ENCODE data around the gene COL15A1.

Gene COL15A1

DNA sequence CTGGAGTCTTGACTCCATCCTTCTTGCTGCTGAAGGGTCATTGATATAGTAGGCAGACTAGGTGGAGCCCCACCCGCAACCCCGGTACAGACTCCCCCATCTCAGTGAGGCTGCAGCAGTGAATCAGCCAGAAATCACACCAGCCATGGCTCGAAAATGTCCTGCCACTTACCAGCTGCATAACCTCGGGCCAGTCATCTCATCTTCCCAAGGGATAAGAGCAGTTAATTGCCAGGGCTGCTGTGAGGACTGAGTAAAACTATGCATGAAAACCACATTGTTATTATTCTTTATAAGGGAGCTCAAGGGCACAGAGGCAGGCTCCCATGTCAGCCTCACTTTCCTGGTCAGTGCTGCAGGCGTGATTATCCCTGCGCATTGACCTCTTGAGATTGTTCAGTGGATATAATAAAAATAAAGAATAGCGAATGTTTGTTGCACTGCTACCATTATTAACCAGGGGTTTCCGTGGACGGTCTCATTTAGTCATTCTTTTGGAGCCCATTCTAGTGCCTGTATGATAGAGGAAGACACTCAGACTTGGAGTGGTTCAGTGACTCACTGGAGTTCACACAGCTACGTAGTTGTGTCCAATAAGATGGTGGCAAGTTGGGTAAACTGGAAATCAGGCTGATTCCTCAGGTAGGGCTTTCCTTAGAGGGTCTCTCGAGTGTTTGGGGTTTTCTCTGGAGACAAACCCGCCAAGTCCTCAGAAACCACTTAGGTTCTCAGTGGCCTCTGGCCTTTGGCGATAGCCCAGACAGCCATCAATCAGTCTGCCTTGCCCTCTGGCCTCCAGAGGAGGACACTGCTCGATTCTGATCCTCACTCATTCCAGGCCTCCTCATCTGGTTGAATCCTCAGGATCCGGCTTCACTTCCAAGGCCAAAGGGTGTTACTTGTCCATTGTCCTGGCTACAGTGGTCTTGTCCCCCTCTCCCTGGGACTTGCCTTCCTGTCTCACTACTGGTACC lies 39.9 kb downstream of the COL15A1 start:
- no peak for DNase-seq
- in situ Hi-C loops (cut with HindIII; ENCODE audit: low pct_ligation_motif_present, low pct_unique_long_range_greater_than_20kb, low sequenced_read_pairs) = no loop called here

DNA sequence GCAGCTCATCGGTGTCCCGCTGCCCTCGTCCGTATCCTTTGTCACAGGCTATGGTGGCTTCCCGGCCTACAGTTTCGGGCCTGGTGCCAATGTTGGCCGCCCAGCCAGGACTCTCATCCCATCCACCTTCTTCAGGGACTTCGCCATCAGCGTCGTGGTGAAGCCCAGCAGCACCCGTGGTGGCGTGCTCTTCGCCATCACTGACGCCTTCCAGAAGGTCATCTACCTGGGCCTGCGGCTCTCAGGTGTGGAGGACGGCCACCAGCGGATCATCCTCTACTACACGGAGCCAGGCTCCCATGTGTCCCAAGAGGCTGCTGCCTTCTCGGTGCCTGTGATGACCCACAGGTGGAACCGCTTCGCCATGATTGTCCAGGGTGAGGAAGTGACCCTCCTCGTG lies 41.9 kb downstream of the COL15A1 start:
- in situ Hi-C loops (cut with HindIII; ENCODE audit: low pct_ligation_motif_present, low pct_unique_long_range_greater_than_20kb, low sequenced_read_pairs) = no loop called here
- no peak for DNase-seq

DNA sequence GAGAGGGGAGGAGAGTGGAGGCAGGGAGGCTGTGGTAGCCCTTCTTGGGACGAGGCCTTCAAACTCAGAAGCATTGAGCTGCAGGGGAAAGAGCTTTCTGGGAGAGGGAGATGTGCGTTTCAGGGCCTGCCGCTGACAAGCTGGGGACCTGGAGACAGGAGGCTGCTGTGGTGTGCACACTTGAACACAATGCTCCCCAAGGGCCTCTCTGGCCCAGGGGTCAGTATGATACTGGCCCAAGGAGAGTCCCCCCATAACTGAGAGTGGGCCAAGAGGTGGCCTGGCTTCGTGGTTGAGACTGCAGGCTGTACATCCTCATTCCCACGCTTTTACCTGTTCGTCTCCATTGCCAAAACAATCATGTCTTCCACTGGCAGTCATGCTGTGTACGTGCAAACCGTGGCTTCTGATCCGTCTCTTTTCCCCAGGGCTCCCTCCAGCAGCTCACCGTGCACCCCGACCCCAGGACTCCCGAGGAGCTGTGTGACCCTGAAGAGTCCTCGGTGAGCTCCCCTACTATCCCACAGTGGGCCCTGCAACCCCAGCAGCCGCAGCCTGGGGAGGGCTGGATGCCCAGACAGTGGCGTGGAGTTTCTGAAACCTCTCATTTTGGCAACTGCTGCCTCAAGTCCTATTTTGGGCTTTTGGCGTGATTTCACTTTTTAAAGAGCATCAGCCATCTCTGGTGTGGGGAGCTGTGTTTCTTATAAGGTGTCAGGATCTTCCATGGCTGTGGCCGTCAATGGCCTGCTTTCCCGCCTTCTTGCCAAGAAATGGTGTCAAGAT lies 43.4 kb downstream of the COL15A1 start:
- no peak for DNase-seq
- in situ Hi-C loops (cut with HindIII; ENCODE audit: low pct_ligation_motif_present, low pct_unique_long_range_greater_than_20kb, low sequenced_read_pairs) = no loop called here

DNA sequence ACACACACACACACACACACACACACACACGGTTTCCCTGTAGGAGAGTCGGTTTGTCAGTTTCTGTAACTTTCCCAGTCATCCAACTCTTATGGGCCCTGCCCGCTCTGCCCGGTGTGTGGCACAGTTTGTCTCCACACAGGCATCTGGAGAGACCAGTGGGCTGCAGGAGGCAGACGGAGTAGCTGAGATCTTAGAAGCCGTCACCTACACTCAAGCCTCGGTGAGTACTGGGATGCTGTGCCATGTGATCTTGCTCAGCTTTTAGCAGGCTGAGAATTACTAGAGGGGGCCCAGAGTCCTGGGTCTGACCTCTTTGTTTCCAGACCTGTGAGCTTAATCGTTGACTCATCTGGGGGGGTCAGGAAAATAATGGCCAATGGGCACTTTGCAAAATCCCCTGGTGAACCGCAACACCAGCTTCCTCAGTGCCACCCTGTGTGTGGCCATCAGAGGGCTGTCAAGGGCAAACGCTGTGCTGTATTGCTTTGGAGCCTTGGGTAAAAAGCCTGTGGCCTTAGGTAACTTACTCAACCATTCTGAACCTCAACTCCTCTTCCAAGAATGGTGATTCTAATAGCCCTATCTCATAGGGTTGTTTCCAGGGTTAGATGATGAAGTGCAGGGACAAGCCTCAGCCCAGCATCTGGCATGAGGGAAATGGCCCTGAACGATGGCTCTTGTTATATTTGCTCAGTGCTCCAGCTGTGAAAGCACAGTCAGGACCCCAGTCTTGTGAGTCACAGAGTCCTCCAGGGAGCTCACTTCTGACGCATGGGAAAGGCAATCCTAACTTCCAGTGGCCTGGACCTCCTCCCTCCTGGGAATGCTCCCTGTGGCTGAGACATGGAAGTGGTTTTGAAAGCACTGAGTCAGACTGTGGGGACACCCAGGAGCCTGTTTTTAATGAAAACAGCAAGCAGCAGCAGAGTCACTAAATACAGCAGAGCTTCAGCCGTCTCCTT lies 45.6 kb downstream of the COL15A1 start:
- peak; percentile 54 for DNase-seq
- in situ Hi-C loops (cut with HindIII; ENCODE audit: low pct_ligation_motif_present, low pct_unique_long_range_greater_than_20kb, low sequenced_read_pairs) = no loop called here

DNA sequence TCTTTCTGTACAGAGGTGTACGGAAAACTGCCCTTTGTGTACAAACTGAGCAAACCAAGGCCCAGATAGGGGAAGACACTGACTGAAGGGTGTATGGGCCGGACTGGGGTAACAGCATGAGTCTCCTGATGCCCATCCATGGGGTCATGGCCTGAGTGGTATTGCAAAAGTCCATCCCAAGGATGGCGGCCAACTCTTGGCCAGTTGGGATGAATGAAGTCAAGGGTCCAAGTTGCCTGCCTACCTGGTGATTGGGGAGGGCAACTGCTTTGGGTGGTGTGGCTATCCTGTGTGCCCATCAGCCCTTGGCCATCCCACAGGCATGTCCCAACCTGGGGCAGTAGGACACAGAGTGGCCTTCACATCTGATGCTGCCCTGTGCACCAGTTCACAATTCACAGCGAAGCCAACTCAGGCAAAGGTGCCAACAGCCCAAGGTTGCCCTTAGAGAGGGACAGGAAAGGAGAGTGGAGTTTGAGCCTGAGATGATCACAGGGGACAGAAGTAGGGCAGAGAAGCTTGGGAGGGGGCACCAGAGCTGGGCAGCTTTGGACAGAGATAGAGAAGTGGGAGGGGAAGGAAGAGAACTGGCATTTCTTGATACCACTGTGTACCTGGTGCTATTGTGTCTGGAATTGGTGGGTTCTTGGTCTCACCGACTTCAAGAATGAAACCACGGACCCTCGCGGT lies 46.6 kb downstream of the COL15A1 start:
- no peak for DNase-seq
- in situ Hi-C loops (cut with HindIII; ENCODE audit: low pct_ligation_motif_present, low pct_unique_long_range_greater_than_20kb, low sequenced_read_pairs) = no loop called here

DNA sequence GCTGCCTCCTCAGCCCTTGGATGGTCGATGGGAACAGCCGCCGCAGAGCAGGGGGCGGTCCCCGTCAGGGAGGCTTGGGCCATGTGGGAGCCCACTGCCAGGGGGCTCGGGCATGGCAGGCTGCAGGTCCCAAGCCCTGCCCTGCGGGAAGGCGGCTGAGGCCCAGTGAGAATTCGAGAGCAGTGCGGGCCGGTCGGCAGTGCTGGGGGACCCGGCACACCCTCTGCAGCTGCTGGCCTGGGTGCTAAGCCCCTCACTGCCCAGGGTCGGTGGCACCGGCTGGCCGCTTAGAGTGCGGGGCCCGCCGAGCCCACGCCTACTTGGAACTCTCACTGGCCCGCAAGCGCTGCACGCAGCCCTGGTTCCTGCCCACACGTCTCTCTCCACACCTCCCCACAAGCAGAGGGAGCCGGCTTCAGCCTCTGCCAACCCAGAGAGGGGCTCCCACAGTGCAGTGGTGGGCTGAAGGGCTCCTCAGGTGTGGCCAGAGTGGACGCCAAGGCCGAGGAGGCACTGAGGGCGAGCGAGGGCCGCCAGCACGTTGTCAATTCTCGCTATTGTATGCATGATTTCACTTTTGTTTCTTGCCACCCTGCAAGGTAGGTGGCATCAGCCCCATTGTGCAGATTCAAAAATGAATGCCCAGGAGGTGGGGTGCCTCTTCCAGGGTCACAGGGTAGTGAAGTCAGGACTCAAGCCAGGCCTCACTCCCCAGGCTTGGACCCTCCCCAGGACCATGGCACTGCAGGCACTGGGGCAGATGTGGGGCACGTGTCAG lies 48.6 kb downstream of the COL15A1 start:
- in situ Hi-C loops (cut with HindIII; ENCODE audit: low pct_ligation_motif_present, low pct_unique_long_range_greater_than_20kb, low sequenced_read_pairs) = no loop called here
- DNase-seq = no peak

DNA sequence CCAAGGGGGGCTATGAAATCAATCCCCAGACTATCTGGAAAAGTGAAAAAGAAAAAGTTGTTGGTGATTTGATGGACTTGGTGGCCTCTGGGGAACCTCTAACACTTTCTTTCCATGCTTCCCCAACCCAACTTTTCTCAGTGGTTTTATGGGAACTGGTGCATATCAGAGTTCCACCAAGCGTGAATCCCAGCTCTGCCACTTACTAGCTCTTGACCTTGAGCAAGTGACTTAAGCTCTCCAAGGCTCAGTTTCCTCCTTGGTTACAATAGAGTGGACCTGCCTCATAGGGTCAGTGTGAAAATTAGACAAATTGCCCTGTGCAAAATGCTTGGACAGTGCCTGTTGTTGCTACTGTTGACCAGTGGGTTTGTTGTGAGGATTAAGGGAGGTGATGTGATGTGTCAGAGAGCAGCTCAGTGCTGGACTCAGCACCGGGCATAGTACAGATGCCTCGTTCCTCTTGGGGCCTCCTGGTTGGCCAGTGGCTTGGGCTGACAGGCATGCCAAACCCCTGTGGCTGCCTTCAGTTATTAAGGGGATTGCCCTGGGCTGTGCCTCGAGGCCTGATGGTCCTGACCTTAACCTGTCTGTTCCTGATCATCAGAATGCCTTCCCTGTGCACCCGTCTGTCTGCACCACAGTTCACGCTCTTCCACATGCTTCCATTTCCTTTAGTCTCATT lies 49.3 kb downstream of the COL15A1 start:
- DNase-seq = peak; percentile 23
- in situ Hi-C loops (cut with HindIII; ENCODE audit: low pct_ligation_motif_present, low pct_unique_long_range_greater_than_20kb, low sequenced_read_pairs) = no loop called here

DNA sequence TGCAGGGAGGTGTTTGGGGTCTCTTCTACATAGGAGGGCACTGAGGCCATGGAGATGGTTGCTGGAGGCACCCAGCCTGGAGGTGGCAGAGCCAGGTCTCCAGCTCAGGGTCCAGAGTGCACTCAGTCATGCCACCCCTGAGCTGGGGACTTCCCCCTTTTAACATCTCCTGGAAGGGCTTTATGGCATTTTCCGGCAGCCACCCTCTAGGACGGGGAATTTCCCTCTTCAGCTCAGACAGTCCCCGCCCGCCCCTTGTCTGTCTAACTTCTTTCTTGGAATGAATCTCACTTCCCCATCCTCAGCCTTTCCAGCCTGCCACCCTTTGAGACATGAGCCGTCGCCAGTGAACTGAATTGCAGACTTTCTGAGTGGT lies 49.9 kb downstream of the COL15A1 start:
- in situ Hi-C loops (cut with HindIII; ENCODE audit: low pct_ligation_motif_present, low pct_unique_long_range_greater_than_20kb, low sequenced_read_pairs) = no loop called here
- no peak for DNase-seq

DNA sequence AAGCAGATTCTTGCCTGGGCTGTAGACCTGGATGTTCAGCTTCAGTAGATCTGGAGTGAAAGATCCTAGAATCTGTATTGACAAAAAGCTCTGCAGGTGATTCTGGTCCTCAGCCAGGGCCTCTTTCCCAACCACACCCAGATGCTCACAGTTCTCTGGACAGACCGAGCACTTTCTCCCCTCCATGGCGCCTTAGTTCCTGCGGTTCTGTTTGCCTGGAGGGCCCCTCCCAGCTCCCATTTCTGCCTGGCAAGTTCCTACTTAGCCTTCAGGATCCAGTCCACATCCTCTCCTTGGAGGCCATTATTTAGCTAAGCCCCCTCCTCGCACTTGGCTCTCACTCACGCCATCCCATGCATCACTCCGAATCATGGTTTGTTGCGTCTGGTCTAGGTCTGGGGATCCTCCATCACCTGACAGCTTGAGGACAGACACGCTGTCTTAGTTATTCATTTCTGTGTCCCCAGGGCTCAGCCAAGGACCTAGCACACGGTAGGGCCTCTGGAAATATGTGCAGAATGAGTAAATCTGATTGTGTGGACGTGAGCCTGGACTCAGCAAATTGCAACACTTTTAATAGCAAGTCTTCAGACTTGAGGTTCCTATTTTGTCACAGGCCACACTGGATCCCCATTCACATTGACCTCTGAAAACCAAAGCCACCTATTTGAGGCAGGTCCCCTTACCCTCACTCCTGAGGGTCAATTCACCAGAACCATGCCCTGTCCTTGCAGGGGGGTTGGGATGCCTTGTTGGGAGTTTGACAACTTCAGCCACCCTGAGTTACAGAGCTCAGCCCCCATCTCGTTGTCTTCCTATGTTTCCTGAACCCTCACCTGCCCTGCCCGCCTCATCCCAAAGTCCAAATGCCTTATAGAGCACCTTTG lies 50.7 kb downstream of the COL15A1 start:
- in situ Hi-C loops (cut with HindIII; ENCODE audit: low pct_ligation_motif_present, low pct_unique_long_range_greater_than_20kb, low sequenced_read_pairs) = no loop called here
- DNase-seq = no peak

DNA sequence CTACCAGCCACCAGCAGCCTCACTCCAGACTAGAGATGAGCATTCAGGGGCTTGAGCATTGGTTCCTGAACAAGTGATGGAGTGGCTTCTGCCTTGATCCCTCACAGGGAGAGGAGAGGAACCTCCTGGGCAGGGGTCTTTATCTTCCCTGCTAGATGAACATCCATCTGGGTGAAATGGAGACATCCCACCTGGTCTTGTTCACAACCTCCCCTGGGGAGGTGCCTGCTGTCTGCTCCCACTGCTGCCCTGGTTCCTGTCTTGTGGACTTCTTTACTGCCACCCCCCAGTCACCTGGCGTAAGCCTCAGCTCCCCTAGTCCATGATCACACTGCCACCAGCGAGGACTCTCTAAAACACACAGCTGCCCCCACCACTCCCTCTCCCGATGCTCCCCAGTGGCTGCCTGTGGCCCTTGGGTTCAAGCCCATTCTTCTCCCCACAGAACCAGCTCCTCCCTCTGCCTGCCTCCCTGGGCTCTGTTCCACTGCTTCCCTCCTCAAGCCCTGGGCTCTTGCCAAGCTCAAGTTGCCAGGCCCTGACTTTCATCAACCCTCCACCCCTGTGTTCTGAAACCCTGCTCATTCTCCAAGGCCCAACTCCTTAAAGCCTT lies 51.5 kb downstream of the COL15A1 start:
- in situ Hi-C loops (cut with HindIII; ENCODE audit: low pct_ligation_motif_present, low pct_unique_long_range_greater_than_20kb, low sequenced_read_pairs) = no loop called here
- no peak for DNase-seq

DNA sequence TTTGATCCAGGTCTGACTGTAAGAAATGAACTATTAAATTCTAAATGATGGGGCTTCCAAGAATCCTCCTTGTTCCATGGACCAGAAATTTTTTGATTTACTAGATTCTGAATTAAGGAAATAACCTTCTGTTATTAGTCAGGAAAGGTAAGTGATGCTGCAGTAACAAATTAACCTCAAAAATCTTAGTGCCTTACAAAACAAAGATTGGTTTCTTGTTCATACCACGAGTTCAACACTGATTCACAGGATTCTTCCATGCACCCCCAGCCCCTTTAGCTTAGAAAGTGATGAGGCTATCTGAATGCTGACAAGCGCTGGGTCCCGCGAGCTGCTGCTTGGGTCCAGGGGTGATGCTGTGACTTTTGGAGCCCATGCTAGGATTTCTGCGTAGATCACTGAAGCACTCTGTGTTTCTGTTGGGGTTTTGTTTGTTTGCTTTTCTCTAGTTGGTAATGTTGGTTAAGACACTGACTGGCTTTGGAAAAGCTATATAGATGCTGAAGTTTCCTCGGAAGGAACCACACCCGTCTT lies 52.3 kb downstream of the COL15A1 start:
- no peak for DNase-seq
- in situ Hi-C loops (cut with HindIII; ENCODE audit: low pct_ligation_motif_present, low pct_unique_long_range_greater_than_20kb, low sequenced_read_pairs) = no loop called here

DNA sequence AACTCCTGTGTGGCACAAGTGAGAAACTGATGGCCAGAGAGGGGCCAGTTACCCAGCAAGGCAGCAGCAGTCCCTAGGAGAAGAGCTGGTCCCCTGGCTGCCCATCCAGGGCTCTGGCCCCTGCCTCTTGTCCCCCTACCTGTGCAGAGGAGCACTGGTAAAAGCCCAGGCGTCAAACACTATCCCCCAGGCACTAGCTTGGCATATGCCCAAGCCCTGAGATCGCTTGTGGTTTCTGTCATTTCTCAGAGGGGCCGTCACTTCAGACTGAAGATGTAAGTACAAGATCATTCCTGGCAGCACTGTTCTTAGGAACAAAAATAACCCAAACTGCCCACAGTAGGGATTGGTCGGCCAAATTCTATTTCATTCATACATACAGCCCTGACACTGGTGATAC lies 53.9 kb downstream of the COL15A1 start:
- in situ Hi-C loops (cut with HindIII; ENCODE audit: low pct_ligation_motif_present, low pct_unique_long_range_greater_than_20kb, low sequenced_read_pairs) = no loop called here
- no peak for DNase-seq

DNA sequence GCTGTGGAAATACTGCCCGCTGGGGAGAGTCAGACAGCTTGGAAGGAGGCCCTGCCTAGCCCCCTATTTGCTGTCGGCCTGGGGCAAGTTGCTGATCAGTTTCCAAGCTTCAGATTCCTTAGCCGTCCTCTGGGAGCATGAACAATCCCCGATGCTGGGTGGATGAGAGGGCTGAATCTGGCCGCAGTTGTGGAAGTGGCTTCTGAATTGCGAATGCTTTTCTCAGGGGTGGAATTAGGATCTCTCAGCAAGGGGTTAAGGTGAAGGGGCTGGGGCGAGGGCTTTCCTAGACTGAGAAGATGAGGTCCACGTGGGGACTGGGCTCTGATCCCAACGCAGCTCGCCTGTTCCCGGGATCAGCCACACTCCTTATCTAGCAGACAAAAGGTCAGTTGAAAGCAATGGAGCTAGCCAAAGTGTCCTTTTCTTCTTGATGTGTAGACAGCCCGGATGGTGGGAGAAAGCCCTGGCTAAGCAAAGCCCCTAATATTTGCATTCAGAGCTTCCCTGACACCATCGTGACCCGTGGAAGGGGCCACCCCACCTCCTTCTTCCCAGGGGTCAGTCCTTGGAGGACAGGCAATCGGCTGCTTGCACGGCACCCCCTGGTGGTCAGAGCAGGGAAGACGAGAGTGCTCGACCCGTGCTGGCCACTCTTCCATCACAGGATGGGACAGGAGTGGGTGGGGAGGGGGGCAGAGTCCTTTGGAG lies 54.9 kb downstream of the COL15A1 start:
- in situ Hi-C loops (cut with HindIII; ENCODE audit: low pct_ligation_motif_present, low pct_unique_long_range_greater_than_20kb, low sequenced_read_pairs) = no loop called here
- DNase-seq = peak; percentile 48

DNA sequence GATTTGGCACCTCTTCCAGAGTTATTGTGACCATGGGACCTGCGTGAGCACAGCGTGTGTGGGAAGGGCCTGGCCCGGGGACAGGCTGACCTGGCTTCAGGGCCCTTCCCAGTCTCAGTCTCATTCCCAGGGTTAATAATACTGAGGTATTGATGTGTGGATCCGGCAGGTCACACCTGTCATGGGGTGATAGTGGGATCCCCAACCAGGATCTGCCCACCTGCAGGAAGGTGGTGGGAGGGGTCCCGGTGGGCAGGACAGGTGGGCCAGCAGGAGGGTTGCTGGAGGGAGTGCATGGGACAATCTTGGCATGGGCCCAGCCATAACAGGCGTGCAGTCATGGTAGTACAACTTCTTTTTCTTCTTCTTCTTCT lies 55.4 kb downstream of the COL15A1 start:
- no peak for DNase-seq
- in situ Hi-C loops (cut with HindIII; ENCODE audit: low pct_ligation_motif_present, low pct_unique_long_range_greater_than_20kb, low sequenced_read_pairs) = no loop called here
